Caco-2 (cell line): ENCODE measurements around the gene MOV10L1. TPM values are rescaled to one million over a fixed set of nuclear protein-coding genes. Genes with fewer than 3 reads are reported as not detected.
A peak's percentile ranks its signal among the peaks of the same experiment; 100 is the strongest.

ENCODE experiments used
- BruUV-seq: library from RNA; stranded (reverse); fragments of 400-500 nt; replicated peaks from 2 replicates; lab custom pipeline; 2021; lab: Mats Ljungman, UMichigan
- CTCF ChIA-PET: fragments of 300-600 bp; sonication (Branson Sonifier 250); formaldehyde crosslinking; loops from one replicate; lab custom pipeline; 2022; ENCODE audit warnings: antibody characterized with exemption; lab: Charles Lee
- POLR2A ChIA-PET: fragments of 300-600 bp; sonication (Branson Sonifier 250); formaldehyde crosslinking; loops from one replicate; lab custom pipeline; 2022; ENCODE audit warnings: antibody characterized with exemption; lab: Charles Lee
- DNase-seq, 2 experiments: peaks; one replicate each; pipeline versions ENCODE4 v3.0.0 to v3.0.0-alpha.2; 2020 to 2022
- H3K27me3 ChIP-seq: replicated peaks from 2 replicates; pipeline ENCODE4 v1.6.0; 2011; ENCODE audit warnings: low read length; ENCODE audit not compliant: control insufficient read depth, insufficient read depth
- H3K36me3 ChIP-seq: 2 replicates; pipeline ENCODE4 v1.5.1; 2011; ENCODE audit warnings: low read length; ENCODE audit not compliant: control insufficient read depth, insufficient read depth
- H3K4me1 ChIP-seq: fragments of 250-450 bp; sonication (Bioruptor Pico); 2 replicates; pipeline ENCODE4 v1.5.1; 2020; ENCODE audit warnings: mild to moderate bottlenecking
- H3K4me3 ChIP-seq: 2 replicates; pipeline ENCODE4 v1.5.1; 2011; ENCODE audit warnings: low read depth, mild to moderate bottlenecking, control low read depth, low read length
- H3K9me3 ChIP-seq: fragments of 250-450 bp; sonication (Bioruptor Pico); 2 replicates; pipeline ENCODE4 v1.5.1; 2020; ENCODE audit warnings: mild to moderate bottlenecking, moderate library complexity
- H3K27ac Mint-ChIP-seq: one replicate; pipeline ENCODE4 v1.8.0; 2022; ENCODE audit warnings: mixed read lengths; ENCODE audit not compliant: unreplicated experiment
- H3K27me3 Mint-ChIP-seq: one replicate; pipeline ENCODE4 v1.8.0; 2022; ENCODE audit warnings: mixed read lengths; ENCODE audit not compliant: insufficient read depth, unreplicated experiment
- H3K36me3 Mint-ChIP-seq: one replicate; pipeline ENCODE4 v1.8.0; 2022; ENCODE audit warnings: mild to moderate bottlenecking, mixed read lengths; ENCODE audit not compliant: insufficient read depth, unreplicated experiment
- H3K4me1 Mint-ChIP-seq: one replicate; pipeline ENCODE4 v1.8.0; 2022; ENCODE audit warnings: low read depth, mixed read lengths; ENCODE audit not compliant: unreplicated experiment
- H3K4me3 Mint-ChIP-seq: one replicate; pipeline ENCODE4 v1.8.0; 2022; ENCODE audit warnings: mild to moderate bottlenecking, moderate library complexity, mixed read lengths; ENCODE audit not compliant: unreplicated experiment
- H3K9me3 Mint-ChIP-seq: one replicate; pipeline ENCODE4 v1.8.0; 2022; ENCODE audit warnings: mixed read lengths; ENCODE audit not compliant: unreplicated experiment
- intact Hi-C: fragments of 100-400 bp; cut with micrococcal nuclease; formaldehyde crosslinking; loops from one replicate; pipeline ENCODE4 v1.10.0; 2022; ENCODE audit not compliant: unreplicated experiment
- total RNA-seq: library from RNA; stranded (reverse); gene quantifications from 2 replicates; pipeline ENCODE4 v1.2.3, GENCODE V29; 2022
- TF ChIP-seq, protein P1 (sequence below), 2 experiments: fragments of 200-600 bp in 1 of 2; IDR thresholded peaks; 1 replicate in 1 of 2; 2 replicates in 1 of 2; pipeline versions ENCODE4 v1.5.1 to v1.8.0; 2011 to 2022; ENCODE audit warnings: antibody characterized with exemption in 1 of 2, control low read depth in 1 of 2, inconsistent platforms in 1 of 2, low read depth in 1 of 2, low read length in 1 of 2, mild to moderate bottlenecking in 1 of 2, moderate library complexity in 1 of 2; ENCODE audit not compliant: insufficient read depth in 1 of 2, severe bottlenecking in 1 of 2, unreplicated experiment in 1 of 2

The MOV10L1 gene
- total RNA-seq, 1 experiment from 2014 or later: not detected

DNA sequence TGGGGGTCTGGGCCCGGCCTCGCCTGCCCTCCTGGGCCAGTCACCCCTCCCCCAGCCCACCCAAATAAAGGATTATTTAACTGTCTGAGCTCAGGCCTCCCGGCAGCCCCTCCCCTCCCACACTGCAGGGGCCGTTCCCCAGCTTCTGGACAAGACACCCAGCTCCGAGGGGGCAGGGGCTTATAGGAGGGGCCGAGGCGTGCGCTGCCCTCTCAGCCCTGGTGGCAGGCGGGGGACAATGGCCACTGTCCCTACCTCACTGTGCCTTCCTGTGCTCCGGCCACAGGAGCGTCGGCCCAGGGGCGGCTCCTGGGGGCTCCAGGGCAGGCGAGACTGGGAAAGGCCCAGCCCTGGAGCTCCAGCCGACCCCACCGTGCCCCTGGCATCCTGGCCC, 108.8 kb downstream of the MOV10L1 start:
- Mint-ChIP-seq H3K27me3 (no peaks in the 10 kb centered on the region), H3K4me3 (no peak overlapping the region), H3K9me3 (no peaks in the 10 kb centered on the region), H3K27ac (no peak overlapping the region), H3K4me1 (peaks cover 6% of the 10 kb centered on the region), H3K36me3 (peaks cover 10% of the 10 kb centered on the region)
- TF ChIP-seq, protein P1, sequence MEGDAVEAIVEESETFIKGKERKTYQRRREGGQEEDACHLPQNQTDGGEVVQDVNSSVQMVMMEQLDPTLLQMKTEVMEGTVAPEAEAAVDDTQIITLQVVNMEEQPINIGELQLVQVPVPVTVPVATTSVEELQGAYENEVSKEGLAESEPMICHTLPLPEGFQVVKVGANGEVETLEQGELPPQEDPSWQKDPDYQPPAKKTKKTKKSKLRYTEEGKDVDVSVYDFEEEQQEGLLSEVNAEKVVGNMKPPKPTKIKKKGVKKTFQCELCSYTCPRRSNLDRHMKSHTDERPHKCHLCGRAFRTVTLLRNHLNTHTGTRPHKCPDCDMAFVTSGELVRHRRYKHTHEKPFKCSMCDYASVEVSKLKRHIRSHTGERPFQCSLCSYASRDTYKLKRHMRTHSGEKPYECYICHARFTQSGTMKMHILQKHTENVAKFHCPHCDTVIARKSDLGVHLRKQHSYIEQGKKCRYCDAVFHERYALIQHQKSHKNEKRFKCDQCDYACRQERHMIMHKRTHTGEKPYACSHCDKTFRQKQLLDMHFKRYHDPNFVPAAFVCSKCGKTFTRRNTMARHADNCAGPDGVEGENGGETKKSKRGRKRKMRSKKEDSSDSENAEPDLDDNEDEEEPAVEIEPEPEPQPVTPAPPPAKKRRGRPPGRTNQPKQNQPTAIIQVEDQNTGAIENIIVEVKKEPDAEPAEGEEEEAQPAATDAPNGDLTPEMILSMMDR (IDR thresholded peaks at IDR 0.05; ENCODE audit: insufficient read depth in 1 of 2, low read depth in 1 of 2, low read length in 1 of 2, severe bottlenecking in 1 of 2, unreplicated experiment in 1 of 2): no peak
- ChIA-PET CTCF (no interaction called here), POLR2A (no interaction called here)
- intact Hi-C loops: no loop called here
- no peaks in the 10 kb centered on the region for H3K36me3 ChIP-seq
- no peak for DNase-seq
- H3K9me3 ChIP-seq: no peaks in the 10 kb centered on the region
- no TSS peak for BruUV-seq
- no peaks in the 10 kb centered on the region for H3K27me3 ChIP-seq
- H3K4me3 ChIP-seq: no peak overlapping the region
- peaks cover 4% of the 10 kb centered on the region for H3K4me1 ChIP-seq

DNA sequence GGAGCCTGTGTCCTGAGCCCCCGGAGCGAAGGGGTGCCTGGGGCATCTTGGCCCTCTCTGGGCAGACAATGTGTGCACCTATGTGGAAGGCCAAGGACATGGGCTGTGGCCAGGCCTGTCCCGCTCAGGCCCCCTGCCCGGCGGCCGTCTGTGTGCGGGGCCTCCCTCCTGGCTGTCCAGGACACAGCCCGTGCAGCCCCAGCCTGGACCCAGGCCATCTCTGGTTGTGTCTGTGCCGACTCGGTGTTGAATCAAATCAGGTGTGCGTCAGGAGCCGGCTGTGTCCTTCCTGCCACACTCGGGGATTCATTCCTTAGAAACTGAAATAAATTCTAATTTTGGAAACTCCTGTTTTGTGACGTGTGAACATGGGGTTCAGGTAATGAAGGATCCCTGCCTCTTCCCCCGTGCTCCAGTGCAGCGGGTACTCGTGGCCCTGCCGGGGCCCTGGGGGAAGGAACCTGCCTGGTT, 109.5 kb downstream of the MOV10L1 start:
- CTCF ChIA-PET: no interaction called here

DNA sequence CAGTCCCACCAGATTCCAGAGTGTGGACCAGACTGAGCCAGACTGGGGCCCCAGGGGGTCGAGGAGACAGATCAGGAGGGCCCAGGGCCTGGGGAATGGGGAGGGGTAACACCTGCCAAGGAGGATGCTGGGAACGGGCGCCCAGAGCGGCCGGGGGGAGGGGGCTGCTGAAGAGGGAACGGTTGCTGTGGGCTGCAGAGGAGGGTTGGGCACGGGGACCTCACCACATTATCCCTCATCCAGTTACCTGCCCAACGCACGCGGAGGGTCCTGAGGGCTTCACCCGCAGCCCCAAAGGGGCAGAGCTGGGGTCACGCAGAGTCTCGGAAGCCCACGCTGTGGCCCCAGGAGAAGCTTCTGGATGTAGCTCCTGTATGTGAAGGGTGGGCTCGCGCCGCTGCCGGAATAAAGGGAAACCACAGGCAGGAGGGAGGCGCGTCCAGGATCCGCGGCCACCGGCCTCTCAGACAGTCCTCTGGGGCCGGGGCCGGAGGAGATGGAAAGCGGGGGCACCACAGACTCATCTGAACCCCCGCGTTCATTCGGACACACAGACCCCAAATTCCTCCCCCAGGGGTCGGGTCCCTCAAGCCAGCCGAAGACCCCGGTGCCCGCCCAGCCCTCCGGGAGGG, 110.1 kb downstream of the MOV10L1 start:
- Histone ChIP-seq H3K9me3 (no peaks in the 10 kb centered on the region), H3K36me3 (no peaks in the 10 kb centered on the region), H3K27me3 (no peaks in the 10 kb centered on the region), H3K4me1 (peaks cover 4% of the 10 kb centered on the region), H3K4me3 (peak overlapping the region; percentile 79)
- Mint-ChIP-seq H3K4me1 (peaks cover 10% of the 10 kb centered on the region), H3K27ac (no peak overlapping the region), H3K4me3 (peak overlapping the region; percentile 66), H3K27me3 (no peaks in the 10 kb centered on the region), H3K9me3 (no peaks in the 10 kb centered on the region), H3K36me3 (peaks cover 15% of the 10 kb centered on the region)
- TF ChIP-seq, protein P1 (IDR thresholded peaks at IDR 0.05; ENCODE audit: insufficient read depth in 1 of 2, low read depth in 1 of 2, low read length in 1 of 2, severe bottlenecking in 1 of 2, unreplicated experiment in 1 of 2): no peak
- POLR2A ChIA-PET: no interaction called here
- CTCF ChIA-PET: no interaction called here
- intact Hi-C loops: no loop called here
- no peak for DNase-seq
- no TSS peak for BruUV-seq

More for the DNA sequence above, 109.5 kb downstream of the MOV10L1 start:
- Mint-ChIP-seq H3K27me3 (no peaks in the 10 kb centered on the region), H3K4me1 (peaks cover 6% of the 10 kb centered on the region), H3K36me3 (peaks cover 10% of the 10 kb centered on the region), H3K27ac (no peak overlapping the region), H3K4me3 (peak overlapping the region; percentile 66), H3K9me3 (no peaks in the 10 kb centered on the region)
- Histone ChIP-seq H3K4me3 (no peak overlapping the region), H3K27me3 (no peaks in the 10 kb centered on the region), H3K36me3 (no peaks in the 10 kb centered on the region), H3K9me3 (no peaks in the 10 kb centered on the region), H3K4me1 (peaks cover 4% of the 10 kb centered on the region)
- POLR2A ChIA-PET: no interaction called here
- DNase-seq: no peak
- TF ChIP-seq, protein P1 (IDR thresholded peaks at IDR 0.05; ENCODE audit: insufficient read depth in 1 of 2, low read depth in 1 of 2, low read length in 1 of 2, severe bottlenecking in 1 of 2, unreplicated experiment in 1 of 2): no peak
- BruUV-seq: no TSS peak
- intact Hi-C loops: no loop called here
